IMR-90 (cell line): ENCODE data around the gene LDB2. TPM values are rescaled to one million over a fixed set of nuclear protein-coding genes. Genes with fewer than 3 reads are reported as not detected.

Experiments used
- ATAC-seq: fragments of 200-7000 bp; cut with Tn5 transposase; 2 replicates; pipeline ENCODE4 v1.9.1; 2020; ENCODE audit warnings: low read depth, mild to moderate bottlenecking, moderate library complexity
- BruUV-seq: library from RNA; stranded (reverse); fragments of 400-500 nt; replicated peaks from 2 replicates; lab custom pipeline; 2021; lab: Mats Ljungman, UMichigan
- CTCF ChIA-PET: fragments of 300-600 bp; formaldehyde crosslinking; extraction: SDS; loops from one replicate; lab custom pipeline; 2021; ENCODE audit warnings: antibody characterized with exemption; lab: Yijun Ruan, JAX
- POLR2A ChIA-PET: fragments of 300-600 bp; sonication (Branson Sonifier 250); formaldehyde crosslinking; loops from one replicate; lab custom pipeline; 2022; ENCODE audit warnings: antibody characterized with exemption; ENCODE audit not compliant: unreplicated experiment; lab: Charles Lee
- DNase-seq: peaks from one replicate; pipeline ENCODE4 v3.0.0; 2013
- H2AFZ ChIP-seq: replicated peaks from 2 replicates; pipeline ENCODE3; 2013; ENCODE audit warnings: low read length, mild to moderate bottlenecking; ENCODE audit not compliant: poor library complexity
- H2AK5ac ChIP-seq: 2 replicates; pipeline ENCODE4 v1.6.1; 2013; ENCODE audit warnings: low read depth, low read length, inconsistent platforms
- H2AK9ac ChIP-seq: replicated peaks from 2 replicates; pipeline ENCODE3; 2013; ENCODE audit warnings: mild to moderate bottlenecking, low read depth, low read length, moderate library complexity; ENCODE audit not compliant: poor library complexity
- H2BK120ac ChIP-seq: 2 replicates; pipeline ENCODE4 v1.6.1; 2013; ENCODE audit warnings: low read depth, low read length, inconsistent platforms
- H2BK15ac ChIP-seq: 3 replicates; pipeline ENCODE4 v1.6.1; 2013; ENCODE audit warnings: low read depth, low read length, inconsistent platforms
- H2BK20ac ChIP-seq: 2 replicates; pipeline ENCODE4 v1.6.1; 2013; ENCODE audit warnings: low read depth, mild to moderate bottlenecking, inconsistent platforms, low read length, moderate library complexity
- H2BK5ac ChIP-seq: 2 replicates; pipeline ENCODE4 v1.6.1; 2013; ENCODE audit warnings: mild to moderate bottlenecking, low read depth, low read length, inconsistent platforms; ENCODE audit not compliant: poor library complexity, severe bottlenecking
- H3K14ac ChIP-seq: replicated peaks from 2 replicates; pipeline ENCODE4 v1.6.1; 2013; ENCODE audit warnings: low read depth, low read length, inconsistent platforms
- H3K18ac ChIP-seq: 2 replicates; pipeline ENCODE4 v1.6.1; 2013; ENCODE audit warnings: low read depth, low read length, control low read depth
- H3K23ac ChIP-seq: 2 replicates; pipeline ENCODE4 v1.6.1; 2013; ENCODE audit warnings: low read depth, low read length, inconsistent platforms
- H3K27ac ChIP-seq: 2 replicates; pipeline ENCODE4 v1.5.1; 2013; ENCODE audit warnings: mild to moderate bottlenecking, control low read depth, low read length; ENCODE audit not compliant: insufficient read depth
- H3K27me3 ChIP-seq: 2 replicates; pipeline ENCODE4 v1.6.1; 2013; ENCODE audit warnings: low read length; ENCODE audit not compliant: control insufficient read depth, insufficient read depth
- H3K36me3 ChIP-seq: 2 replicates; pipeline ENCODE4 v1.6.1; 2013; ENCODE audit warnings: low read length, mixed read lengths; ENCODE audit not compliant: control insufficient read depth, insufficient read depth
- H3K4ac ChIP-seq: 2 replicates; pipeline ENCODE4 v1.6.1; 2013; ENCODE audit warnings: low read depth, low read length, inconsistent platforms
- H3K4me1 ChIP-seq: 2 replicates; pipeline ENCODE4 v1.6.1; 2013; ENCODE audit warnings: low read length, mixed read lengths; ENCODE audit not compliant: control insufficient read depth, insufficient read depth
- H3K4me2 ChIP-seq: 2 replicates; pipeline ENCODE4 v1.6.1; 2013; ENCODE audit warnings: low read depth, mild to moderate bottlenecking, control low read depth, low read length, moderate library complexity
- H3K4me3 ChIP-seq: 2 replicates; pipeline ENCODE4 v1.5.1; 2013; ENCODE audit warnings: low read depth, mild to moderate bottlenecking, control low read depth, low read length, moderate library complexity; ENCODE audit not compliant: insufficient read depth
- H3K56ac ChIP-seq: 2 replicates; pipeline ENCODE4 v1.6.1; 2013; ENCODE audit warnings: low read length, inconsistent platforms; ENCODE audit not compliant: insufficient read depth; ENCODE audit errors: extremely low read depth
- H3K79me1 ChIP-seq, 2 experiments: 2 replicates each; pipeline ENCODE4 v1.6.1; 2013; ENCODE audit warnings: low read length in 2 of 2, inconsistent platforms in 1 of 2, low read depth in 1 of 2
- H3K9ac ChIP-seq: 2 replicates; pipeline ENCODE4 v1.6.1; 2013; ENCODE audit warnings: low read depth, low read length, control low read depth
- H3K9me1 ChIP-seq: 2 replicates; pipeline ENCODE4 v1.6.1; 2013; ENCODE audit warnings: low read length, inconsistent platforms; ENCODE audit not compliant: insufficient read depth
- H3K9me3 ChIP-seq: 2 replicates; pipeline ENCODE4 v1.6.1; 2013; ENCODE audit warnings: low read length; ENCODE audit not compliant: control insufficient read depth, insufficient read depth
- H4K20me1 ChIP-seq: 2 replicates; pipeline ENCODE4 v1.6.1; 2013; ENCODE audit warnings: low read length, inconsistent platforms; ENCODE audit not compliant: insufficient read depth
- H4K5ac ChIP-seq: 2 replicates; pipeline ENCODE4 v1.6.1; 2013; ENCODE audit warnings: mild to moderate bottlenecking, low read depth, low read length, control low read depth
- H4K8ac ChIP-seq, 2 experiments: 2 replicates each; pipeline ENCODE4 v1.6.1; 2013; ENCODE audit warnings: low read depth in 2 of 2, low read length in 2 of 2, control low read depth in 1 of 2, inconsistent platforms in 1 of 2
- H4K91ac ChIP-seq: 2 replicates; pipeline ENCODE4 v1.6.1; 2013; ENCODE audit warnings: low read depth, low read length, inconsistent platforms; ENCODE audit not compliant: insufficient read depth
- CTCF ChIP-seq: conservative IDR thresholded peaks from 2 replicates; pipeline ENCODE4 v1.5.1; 2012; ENCODE audit warnings: mild to moderate bottlenecking, low read depth, low read length, improper control_type of control experiment
- ELK1 ChIP-seq: fragments of 150-350 bp; IDR thresholded peaks from 2 replicates; pipeline ENCODE4 v1.6.1; 2016; ENCODE audit warnings: low read depth, mild to moderate bottlenecking, low read length, moderate library complexity, borderline replicate concordance
- MAZ ChIP-seq: IDR thresholded peaks from 2 replicates; pipeline ENCODE4 v1.6.1; 2012; ENCODE audit warnings: low read depth, mild to moderate bottlenecking, low read length, improper control_type of control experiment, moderate library complexity, borderline replicate concordance
- POLR2A ChIP-seq: IDR thresholded peaks from 2 replicates; pipeline ENCODE4 v1.6.1; 2012; ENCODE audit warnings: mild to moderate bottlenecking, low read depth, low read length
- RAD21 ChIP-seq: IDR thresholded peaks from 2 replicates; pipeline ENCODE4 v1.6.1; 2012; ENCODE audit warnings: low read length, improper control_type of control experiment
- RCOR1 ChIP-seq: IDR thresholded peaks from 2 replicates; pipeline ENCODE4 v1.6.1; 2012; ENCODE audit warnings: mild to moderate bottlenecking, low read length, improper control_type of control experiment; ENCODE audit not compliant: insufficient replicate concordance
- RFX5 ChIP-seq: IDR thresholded peaks from 2 replicates; pipeline ENCODE4 v1.8.0; 2012; ENCODE audit warnings: low read depth, mild to moderate bottlenecking, low read length, moderate library complexity
- WGBS, 2 experiments: methylation state at CpG; one replicate each; pipeline versions ENCODE4 v1.1.5 to v1.1.7; 2013; ENCODE audit warnings: missing lambda C conversion rate in 2 of 2; ENCODE audit not compliant: insufficient read length in 1 of 2; ENCODE audit errors: extremely low coverage in 2 of 2; 5-methylcytosine and 5-hydroxymethylcytosine counted together
- dilution Hi-C: fragments of 300-500 bp; cut with HindIII; formaldehyde crosslinking; loops from one replicate; pipeline ENCODE4 v1.14.3; 2018; ENCODE audit warnings: low sequenced_read_pairs; ENCODE audit not compliant: unreplicated experiment
- in situ Hi-C: fragments of 300-500 bp; cut with MboI; formaldehyde crosslinking; loops from 3 replicates; pipeline ENCODE4 v1.14.3; 2019; ENCODE audit warnings: low sequenced_read_pairs, inconsistent platforms, mixed read lengths
- intact Hi-C: fragments of 100-400 bp; cut with micrococcal nuclease; formaldehyde crosslinking; loops from 2 replicates; pipeline ENCODE4 v1.10.0; 2022
- polyA plus RNA-seq, 3 experiments: library from polyadenylated mRNA; depleted of rRNA; stranded (reverse); fragments of >200 nt; gene quantifications; 2 replicates each; pipeline ENCODE4 v1.2.3, GENCODE V29; 2012; ENCODE audit warnings: low replicate concordance in 1 of 3
- total RNA-seq: library from RNA; depleted of rRNA; stranded (reverse); fragments of >200 nt; gene quantifications from 2 replicates; pipeline ENCODE4 v1.2.3, GENCODE V29; 2012

The LDB2 gene
- total and polyA plus RNA-seq, 2 of the 4 experiments (the other 2 are of a cell fraction): 67.9 to 116 TPM

DNA sequence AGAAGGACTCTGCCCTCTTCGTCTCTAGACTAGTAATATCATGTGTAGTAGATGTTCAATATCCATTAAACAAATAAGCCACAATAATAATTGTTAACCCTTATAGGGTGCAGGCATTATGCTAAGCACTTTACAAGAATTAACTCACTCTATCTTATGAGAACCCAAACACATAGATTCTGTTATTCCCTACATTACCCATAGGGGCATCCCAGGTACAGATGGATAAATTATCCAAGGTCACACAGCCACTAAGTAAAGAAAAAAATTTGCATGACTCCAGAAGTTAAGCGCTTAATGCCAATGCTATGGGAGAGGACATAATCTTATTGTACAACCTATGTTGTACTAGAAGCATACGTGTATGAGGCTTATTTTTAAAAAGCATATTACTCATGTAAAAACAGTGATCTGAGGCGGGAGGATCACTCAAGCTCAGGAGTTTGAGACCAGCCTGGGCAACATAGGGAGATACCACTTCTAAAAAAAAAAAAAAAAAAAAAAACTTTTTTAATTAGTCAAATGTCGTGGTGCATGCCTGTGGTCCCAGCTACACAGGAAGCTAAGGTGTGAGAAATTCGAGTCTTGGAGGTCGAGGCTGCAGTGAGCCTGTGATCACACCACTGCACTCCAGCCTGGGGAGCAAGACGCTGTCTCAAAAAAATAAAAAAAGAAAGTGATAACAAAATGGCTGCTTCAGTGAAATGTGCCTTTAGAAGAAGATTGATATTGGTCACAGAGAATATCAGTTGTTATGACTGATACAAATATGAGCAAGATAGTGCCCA is 13.6 kb downstream of the LDB2 start:
- Histone ChIP-seq H3K4me2 (no peak overlapping the region), H3K9me3 (no peaks in the 10 kb centered on the region), H3K4me3 (no peak overlapping the region), H3K9ac (no peak overlapping the region), H3K9me1 (no peaks in the 10 kb centered on the region), H2BK120ac (no peak overlapping the region), H3K27me3 (no peaks in the 10 kb centered on the region), H3K79me1 (peaks cover 10 to 21% of the 10 kb centered on the region in 2 experiments; a peak in 3 of 4 replicates), H2BK5ac (no peak overlapping the region), H3K56ac (no peak overlapping the region), H2BK20ac (no peak overlapping the region), H3K4ac (no peak overlapping the region), H3K4me1 (peaks cover 2% of the 10 kb centered on the region; the same call in 1 of the 2 replicates), H4K8ac (no peak overlapping the region), H2AK9ac (no peak overlapping the region), H3K27ac (no peak overlapping the region), H2BK15ac (no peak overlapping the region), H3K23ac (no peak overlapping the region), H3K18ac (no peak overlapping the region), H4K20me1 (no peaks in the 10 kb centered on the region), H2AFZ (no peak overlapping the region), H4K91ac (no peak overlapping the region), H3K36me3 (peaks cover 6% of the 10 kb centered on the region; the same call in 1 of the 2 replicates), H4K5ac (no peak overlapping the region), H3K14ac (no peak overlapping the region), H2AK5ac (no peak overlapping the region)
- no CpG with 5 or more reads among the region's 8 CpGs for WGBS, 2 experiments
- DNase-seq (no peak), ATAC-seq (no peak)
- in situ Hi-C loops: no loop called here
- intact Hi-C loops: no loop called here
- BruUV-seq: no TSS peak
- POLR2A ChIA-PET: interaction anchor here (0.6 kb wide), 1 partner anchor 320 kb away, joined by 3 read pairs; no protein-coding TSS in a partner anchor
- dilution Hi-C loops: no loop called here
- CTCF ChIA-PET: interaction anchor here (0.6 kb wide), 1 partner anchor 77 kb away, joined by 9 read pairs; no protein-coding TSS in a partner anchor
- no peak for TF ChIP-seq ELK1
- no peak for TF ChIP-seq RAD21
- 0 out of 2 replicates have a peak, but pooled peaks have one; percentile 4 for TF ChIP-seq CTCF
- TF ChIP-seq RFX5: no peak
- TF ChIP-seq RCOR1: no peak
- TF ChIP-seq POLR2A: no peak
- no peak for TF ChIP-seq MAZ
